Epidermal melanocyte (primary cell): ENCODE data around the gene FAM3C.

Experiments
- DNase-seq: peaks from one replicate; pipeline ENCODE4 v3.0.0; 2011; ENCODE audit warnings: low spot score; ENCODE audit not compliant: insufficient read length

Gene FAM3C

GRCh38 chr7:121410829-121411596, 14.9 kb upstream of the FAM3C start:
- no peak for DNase-seq

DNA sequence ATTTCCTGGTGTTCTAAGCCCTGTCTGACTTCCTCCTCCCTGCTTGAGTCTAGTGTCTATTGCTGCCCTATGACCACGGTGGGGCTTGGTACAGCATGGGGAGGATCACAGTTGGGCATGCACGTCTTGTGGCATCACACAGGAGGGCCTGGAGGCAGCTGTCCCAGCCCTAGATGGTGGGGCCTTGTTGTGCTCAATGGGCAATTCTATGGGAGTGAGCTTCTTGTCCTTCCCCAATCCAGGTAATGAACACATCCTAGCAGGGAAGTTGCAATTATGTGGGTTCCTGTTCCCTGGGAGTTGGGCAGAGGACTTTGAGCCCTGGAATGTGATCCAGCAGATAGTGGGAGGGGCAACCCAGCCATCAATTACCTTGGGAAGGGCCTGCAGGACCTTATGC, 10.8 kb upstream of the FAM3C start:
- DNase-seq = no peak

DNA sequence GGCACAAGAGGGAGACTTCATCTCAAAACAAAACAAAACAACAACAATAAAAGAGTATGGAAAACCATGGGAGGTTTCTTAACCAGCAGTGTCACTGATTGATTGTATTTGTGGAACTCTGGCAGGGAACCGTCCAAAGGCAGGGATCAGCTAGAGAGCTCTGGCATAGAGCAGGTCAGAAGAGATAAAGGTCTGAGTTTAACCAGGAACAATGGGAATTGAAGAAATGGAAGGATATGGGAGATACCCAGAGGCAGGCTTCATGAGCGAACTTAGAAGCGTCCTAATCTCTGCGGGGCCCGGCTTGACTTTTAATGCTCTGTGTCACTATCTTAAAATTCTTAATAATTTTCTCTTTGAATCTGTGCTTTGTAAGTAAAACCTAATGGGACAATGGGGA, 10.4 kb upstream of the FAM3C start:
- no peak for DNase-seq

- no peak for DNase-seq
Observed at GRCh38 chr7:121404348-121404747, 8.2 kb upstream of the FAM3C start.

DNA sequence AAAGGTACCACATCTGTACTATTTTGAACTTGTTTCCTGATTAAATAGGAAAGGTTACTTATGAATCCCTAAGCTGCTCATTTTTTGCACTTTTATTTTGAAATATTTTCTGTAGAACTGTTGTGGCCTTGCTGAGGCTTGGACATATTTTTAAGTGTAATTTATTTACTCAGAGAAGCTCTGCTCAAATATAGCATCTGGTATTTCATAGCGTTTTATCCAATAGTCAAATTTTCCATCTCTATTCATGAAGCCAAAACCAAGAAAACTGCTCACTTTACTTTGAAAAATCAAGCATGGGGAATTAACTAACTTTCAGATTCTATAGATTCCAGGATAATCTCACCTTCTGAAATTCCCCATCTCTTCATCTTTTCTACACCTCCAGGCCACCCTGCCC, 6.6 kb upstream of the FAM3C start:
- DNase-seq = no peak

DNA sequence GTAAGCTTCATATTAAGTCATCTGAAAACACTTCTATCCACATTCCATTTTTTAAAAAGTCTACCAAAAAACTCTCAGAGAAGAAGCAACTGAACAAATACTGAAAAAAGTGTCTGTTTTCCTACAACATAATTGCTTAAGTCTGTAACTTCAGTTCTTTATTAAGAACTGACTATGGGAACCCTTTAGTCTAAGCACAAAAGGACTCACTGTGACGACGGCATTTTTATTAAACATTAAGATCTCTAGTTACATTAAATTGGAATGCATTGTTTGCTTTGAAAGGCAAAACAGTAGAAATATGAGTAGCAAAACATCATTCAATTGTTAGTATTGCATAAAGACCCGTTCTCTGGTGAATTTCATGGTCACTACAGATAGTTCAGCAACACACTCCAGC, 5.8 kb upstream of the FAM3C start:
- no peak for DNase-seq

- DNase-seq = no peak
Observed at GRCh38 chr7:121398246-121398645, 2.1 kb upstream of the FAM3C start.

- no peak for DNase-seq
Observed at GRCh38 chr7:121397822-121398221, 1.7 kb upstream of the FAM3C start.

DNA sequence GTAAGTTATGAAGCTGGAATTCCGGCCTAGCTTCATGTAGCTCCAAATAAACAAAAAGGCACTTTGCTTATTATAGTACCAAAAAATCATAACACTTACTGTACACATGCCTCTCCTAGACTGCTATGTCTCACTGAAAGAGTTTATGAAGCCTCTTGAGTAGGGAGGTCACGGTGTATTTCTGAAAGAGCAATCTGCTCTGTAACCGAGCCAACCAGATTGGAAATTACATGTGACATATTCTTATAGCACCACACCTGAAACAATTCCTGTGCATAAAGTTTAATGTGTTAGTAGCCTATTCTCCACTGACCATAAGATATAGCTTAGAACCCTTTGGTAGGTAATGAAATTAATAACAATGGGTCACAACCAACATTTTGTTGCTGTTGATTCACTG, 1.3 kb upstream of the FAM3C start:
- DNase-seq = no peak

GRCh38 chr7:121395494-121395960, 581 bp downstream of the FAM3C start:
- DNase-seq = no peak

DNA sequence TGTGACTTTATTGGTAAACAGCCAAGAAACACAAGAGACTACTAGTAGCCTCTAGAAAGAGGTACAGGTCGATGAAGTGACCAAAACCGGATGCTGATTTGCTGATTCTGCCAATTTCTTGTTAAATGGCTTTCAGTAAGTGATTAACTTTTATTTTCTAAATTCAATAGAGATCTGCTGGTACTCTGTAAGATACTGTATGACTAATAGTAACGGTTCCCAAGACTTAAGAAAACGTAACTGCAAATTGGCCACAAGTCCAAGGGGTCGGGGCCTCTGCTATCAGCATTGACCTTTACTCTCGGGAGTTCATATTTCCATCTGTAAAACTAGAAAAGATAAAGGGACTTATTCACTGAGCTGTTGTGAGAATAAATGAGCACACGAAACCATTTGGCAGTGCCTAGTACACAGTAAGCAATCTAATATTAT, 1.4 kb downstream of the FAM3C start:
- DNase-seq = no peak

DNA sequence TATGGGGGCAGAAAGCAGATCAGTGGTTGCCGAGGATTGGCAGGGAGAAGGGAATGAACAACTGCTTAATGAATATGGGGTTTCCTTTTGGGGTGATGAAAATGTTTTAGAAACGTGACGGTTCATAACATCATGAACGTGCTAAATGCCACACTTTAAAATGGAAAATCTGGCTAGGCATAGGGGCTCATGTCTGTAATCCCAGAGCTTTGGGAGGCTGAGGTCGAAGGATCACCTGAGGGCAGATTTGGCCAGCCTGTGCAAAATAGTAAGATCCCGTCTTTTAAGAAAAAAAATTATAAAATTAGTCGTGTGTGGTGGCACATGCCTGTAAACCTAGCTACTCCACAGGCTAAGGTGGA, 3.1 kb downstream of the FAM3C start:
- no peak for DNase-seq

DNA sequence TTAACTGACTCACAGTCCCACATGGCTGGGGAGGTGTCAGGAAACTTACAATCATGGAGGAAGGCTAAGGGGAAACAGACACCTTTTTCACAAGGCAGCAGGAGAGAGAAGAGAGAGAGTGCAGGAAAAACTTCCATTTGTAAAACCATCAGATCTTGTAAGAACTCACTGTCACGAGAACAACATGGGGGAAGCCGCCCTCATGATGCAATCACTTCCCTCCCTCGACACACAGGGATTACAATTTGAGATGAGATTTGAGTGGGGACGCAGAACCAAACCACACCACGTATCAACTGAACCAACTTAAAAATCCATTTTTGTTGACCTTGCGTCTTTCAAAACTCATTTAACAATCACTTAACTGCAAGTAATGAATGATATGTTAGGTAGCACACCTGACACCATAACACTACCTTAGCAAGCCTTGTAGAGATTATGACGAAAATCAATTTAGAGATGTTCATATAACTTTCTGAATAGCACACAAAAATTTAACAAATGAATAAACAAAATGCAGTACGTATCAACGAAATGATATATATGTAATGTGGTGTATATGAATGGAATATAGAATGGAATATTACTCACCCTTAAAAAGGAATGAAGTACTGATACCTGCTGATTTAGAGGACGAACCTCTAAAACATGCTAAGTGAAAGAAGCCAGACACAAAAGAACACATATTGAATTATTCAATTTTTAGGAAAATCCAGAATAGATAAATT, 3.7 kb downstream of the FAM3C start:
- no peak for DNase-seq

GRCh38 chr7:121391686-121392085, 4.4 kb downstream of the FAM3C start:
- no peak for DNase-seq

- DNase-seq = no peak
Observed at GRCh38 chr7:121390617-121391016, 5.5 kb downstream of the FAM3C start.

DNA sequence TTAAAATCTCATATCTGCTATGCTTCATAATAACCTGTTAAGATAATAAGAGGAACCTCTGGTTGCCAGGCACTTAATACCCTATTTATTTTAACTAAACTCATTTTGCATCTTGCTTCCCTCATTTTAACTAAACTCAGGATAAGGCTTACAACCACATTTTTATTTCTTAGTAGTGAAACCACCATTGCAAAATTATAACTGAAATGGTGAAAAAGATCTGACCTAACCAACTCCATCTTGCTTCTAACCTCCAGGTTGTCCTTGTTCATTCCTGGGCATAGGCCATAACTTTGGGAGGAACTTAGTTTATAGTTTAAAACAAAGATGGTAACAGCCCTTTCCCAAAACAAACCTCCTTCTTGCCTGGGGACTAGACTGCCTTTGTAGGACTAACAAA, 6.0 kb downstream of the FAM3C start:
- DNase-seq = no peak

- no peak for DNase-seq
Observed at GRCh38 chr7:121388950-121389349, 7.2 kb downstream of the FAM3C start.

DNA sequence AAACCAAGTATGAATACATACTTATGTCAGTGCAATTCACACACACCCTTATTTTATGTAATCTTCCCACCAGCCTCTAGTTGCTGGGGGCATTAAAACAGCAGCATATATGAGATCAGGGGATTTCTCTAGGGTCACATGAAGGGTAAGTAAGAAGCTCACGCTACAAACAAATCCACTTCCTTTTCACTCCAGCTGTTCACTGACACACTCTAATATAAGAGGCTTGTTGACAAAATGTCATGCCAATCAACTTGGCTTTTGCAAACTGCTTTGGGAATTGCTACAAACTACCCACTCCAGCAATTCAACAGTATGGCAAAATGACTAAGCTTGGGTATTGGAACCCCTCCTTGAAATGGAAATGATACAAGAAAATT, 10.3 kb downstream of the FAM3C start:
- no peak for DNase-seq

- no peak for DNase-seq
Observed at GRCh38 chr7:121385056-121385799, 10.9 kb downstream of the FAM3C start.

DNA sequence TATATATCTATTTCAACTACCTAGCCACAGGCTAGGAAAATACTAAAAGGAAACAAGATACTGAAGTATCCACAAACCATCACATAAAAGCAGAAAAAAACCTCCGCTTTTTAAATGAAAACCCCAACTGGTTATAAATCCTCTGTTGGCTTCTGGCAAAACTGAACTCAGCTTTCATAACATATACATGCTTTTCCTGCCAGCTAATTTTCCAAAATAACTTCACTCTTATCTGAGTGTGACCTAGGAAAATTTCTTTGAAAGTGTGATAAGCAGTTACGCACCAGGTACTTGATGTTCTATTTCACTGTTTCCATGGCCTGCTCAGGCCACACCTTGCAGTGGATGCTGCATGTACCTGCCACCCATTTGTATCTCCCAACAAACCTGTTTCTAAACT, 11.8 kb downstream of the FAM3C start:
- DNase-seq = no peak

- no peak for DNase-seq
Observed at GRCh38 chr7:121383235-121383910, 12.7 kb downstream of the FAM3C start.

GRCh38 chr7:121382473-121382872, 13.6 kb downstream of the FAM3C start:
- DNase-seq = no peak
